ENCODE data around the gene CHRM1.

CHRM1 gene

DNA sequence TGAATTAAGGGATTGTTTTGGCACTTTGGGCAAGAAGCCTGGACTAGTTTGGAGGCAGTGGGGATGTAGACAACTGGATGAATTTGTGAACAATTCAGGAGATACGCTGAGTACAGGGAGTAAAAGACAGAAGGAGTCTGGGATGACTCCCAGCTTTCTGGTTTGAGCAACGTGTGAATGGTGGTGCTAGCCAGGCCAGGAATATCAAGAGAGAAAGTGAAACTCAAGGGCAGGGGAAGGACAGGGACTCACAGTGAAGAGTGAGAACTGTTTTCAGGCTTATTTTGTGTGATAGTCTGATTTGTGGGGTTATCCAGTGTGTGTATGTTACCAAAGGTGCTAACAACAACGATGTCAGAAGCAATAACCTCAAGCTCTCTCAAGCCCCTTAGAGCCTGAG lies 15.9 kb downstream of the CHRM1 start:
- DNase-seq (ENCODE audit: low read depth), result peak; percentile 19

GRCh38 chr11:62902932-62903331 lies 18.2 kb downstream of the CHRM1 start:
- peak; percentile 35 for DNase-seq (ENCODE audit: low read depth)

DNA sequence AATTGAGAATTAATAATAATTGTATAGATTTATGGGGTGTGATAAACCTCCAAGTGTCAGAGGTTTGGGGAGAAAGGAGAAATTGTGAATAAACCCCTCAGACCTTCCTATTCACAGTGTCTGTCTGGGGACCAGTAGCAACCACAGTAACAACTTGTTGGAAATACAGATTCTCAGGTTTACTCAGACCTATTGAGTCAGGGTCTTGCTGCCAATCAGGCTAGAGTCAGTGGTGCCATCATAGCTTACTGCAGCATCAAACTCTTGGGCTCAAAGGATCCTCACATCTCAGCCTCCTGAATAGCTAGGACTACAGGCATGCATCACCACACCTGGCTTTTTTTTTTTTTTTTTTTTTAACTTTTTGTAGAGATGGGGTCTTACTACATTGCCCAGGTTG lies 23.1 kb downstream of the CHRM1 start:
- no peak for DNase-seq (ENCODE audit: low read depth)

DNA sequence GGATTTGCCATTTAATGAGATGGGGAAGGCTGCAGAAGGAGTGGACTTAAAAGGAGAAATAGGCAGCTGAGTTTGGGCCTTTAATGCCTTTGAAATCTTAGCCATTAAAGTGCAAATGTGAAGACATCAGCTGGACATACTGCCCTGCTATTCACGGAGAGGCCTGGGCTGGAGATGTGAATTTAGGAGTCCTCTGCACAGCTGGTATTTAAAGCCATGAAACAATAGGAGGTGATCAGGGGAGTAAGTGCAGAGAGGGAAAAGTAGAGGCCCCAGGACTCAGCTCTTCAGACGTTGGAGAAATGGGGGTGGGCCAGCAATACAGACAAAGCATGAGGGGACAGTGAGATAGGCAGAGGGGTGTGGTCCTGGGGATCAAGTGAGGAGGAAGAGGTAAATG lies 23.9 kb downstream of the CHRM1 start:
- no peak for DNase-seq (ENCODE audit: low read depth)

GRCh38 chr11:62896049-62896448 lies 25.1 kb downstream of the CHRM1 start:
- no peak for DNase-seq (ENCODE audit: low read depth)

DNA sequence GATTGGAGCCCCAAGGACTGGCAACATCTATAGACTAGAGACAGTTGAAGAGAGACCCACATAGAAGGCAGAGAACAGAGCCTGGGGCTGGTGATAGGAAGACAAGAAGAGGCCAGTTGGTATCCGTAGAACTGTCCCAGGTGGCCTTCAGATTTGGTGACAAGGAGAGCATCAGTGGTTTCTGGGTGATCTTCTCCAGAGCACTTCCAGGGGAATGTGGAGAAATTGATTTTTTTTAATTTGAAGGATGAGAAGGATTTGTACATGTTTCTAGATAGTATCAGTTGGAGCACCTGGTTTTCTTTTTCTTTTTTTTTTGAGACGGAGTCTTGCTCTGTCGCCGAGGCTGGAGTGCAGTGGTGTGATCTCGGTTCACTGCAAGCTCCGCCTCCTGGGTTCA lies 25.7 kb downstream of the CHRM1 start:
- DNase-seq (ENCODE audit: low read depth), result no peak

DNA sequence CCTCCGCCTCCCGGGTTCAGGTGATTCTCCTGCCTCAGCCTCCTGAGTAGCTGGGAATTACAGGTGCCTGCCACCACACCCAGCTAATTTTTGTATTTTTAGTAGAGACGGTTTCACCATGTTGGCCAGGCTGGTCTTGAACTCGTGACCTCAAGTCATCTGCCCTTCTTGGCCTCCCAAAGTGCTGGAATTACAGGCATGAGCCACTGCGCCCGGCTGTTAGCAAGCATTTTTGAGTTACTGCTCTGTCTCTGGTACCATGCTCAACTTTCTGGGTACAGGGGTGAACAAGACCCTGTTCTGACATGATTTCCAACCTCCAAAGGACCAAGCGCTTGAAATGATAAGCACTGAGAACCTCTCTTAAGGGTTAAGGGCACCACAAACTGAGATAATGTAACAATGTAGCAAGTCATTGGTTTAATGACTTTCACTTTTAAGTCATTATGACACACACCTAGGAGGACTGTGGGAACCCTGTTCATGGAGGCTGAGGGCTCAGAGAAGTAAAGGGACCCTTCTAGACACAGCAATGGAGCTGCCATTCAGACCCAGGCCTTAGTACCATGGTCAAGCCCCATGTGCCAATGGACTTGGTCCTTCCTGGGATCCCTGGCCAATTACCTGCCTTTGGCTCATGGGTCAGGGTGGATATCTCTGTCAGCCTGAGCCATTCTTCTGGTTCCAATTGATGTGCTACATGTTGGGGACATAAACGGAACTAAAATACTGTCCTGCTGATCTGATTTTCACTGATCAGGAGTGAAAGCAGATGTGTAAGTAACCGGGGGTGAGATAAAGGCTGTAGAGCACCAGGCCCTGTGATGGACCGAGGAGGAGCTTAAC lies 28.9 kb downstream of the CHRM1 start:
- no peak for DNase-seq (ENCODE audit: low read depth)

- DNase-seq (ENCODE audit: low read depth), result peak; percentile 71
Measured at GRCh38 chr11:62889484-62890437, 31.4 kb downstream of the CHRM1 start.

DNA sequence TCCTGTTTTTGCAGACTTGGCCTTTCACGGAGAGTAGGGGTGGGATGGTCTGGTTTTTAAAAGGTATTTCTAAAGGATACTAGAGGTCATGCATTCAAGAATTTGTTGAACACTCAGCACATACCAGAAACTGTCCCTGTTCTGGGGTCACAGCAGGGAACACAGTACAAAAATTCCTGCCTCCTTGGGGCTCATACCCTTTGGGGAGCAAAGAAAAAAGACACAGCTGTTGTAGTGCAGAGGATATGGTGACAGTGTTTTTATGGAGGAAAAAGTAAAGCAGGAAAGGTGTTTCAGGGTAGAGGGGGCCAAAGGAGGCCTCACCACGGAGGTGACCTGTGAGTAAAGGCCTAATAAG lies 32.1 kb downstream of the CHRM1 start:
- DNase-seq (ENCODE audit: low read depth), result no peak

- no peak for DNase-seq (ENCODE audit: low read depth)
Measured at GRCh38 chr11:62888406-62888805, 32.8 kb downstream of the CHRM1 start.

GRCh38 chr11:62885137-62885750 lies 35.9 kb downstream of the CHRM1 start:
- no peak for DNase-seq (ENCODE audit: low read depth)

DNA sequence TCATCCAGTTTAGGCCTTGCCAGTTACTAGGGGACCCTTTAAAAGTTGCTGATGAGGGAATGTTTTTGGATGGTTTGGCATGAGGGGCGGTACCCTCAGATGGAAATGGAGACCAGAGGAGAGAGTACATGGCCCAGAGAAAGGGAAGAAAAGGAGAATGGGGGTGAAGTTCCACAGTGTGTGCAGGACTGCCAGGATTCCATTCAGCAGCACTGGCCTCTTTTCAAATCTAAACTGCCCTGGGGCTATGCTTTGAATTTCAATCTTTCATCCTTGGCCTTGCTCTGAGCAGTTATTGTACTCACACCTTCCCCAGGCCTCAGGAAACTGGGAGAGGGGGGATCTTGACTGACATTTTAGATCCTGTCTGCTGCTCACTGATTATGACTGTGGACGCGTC lies 37.5 kb downstream of the CHRM1 start:
- DNase-seq (ENCODE audit: low read depth), result peak; percentile 41

- DNase-seq (ENCODE audit: low read depth), result no peak
Measured at GRCh38 chr11:62882788-62883501, 38.2 kb downstream of the CHRM1 start.

DNA sequence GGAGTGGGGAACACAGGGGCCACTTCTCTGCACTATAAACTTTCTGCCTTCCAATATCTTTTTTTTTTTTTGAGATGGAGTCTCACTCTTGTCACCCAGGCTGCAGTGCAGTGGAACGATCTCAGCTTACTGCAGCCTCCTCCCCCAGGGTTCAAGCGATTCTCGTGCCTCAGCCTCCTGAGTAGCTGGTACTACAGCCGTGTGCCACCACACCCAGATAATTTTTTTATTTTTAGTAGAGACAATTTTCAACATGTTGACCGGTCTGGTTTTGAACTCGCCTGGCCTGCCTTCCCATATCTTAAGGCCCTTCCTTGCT lies 38.8 kb downstream of the CHRM1 start:
- DNase-seq (ENCODE audit: low read depth), result no peak

- DNase-seq (ENCODE audit: low read depth), result peak; percentile 99
Measured at GRCh38 chr11:62881579-62882430, 39.4 kb downstream of the CHRM1 start.

GRCh38 chr11:62880803-62881578 lies 40.2 kb downstream of the CHRM1 start, which contains the start of gene SLC3A2:
SLC3A2 (plus strand) TSS chr11:62880896; CDS start chr11:62881024, 128 bp downstream.
- peak; percentile 90 for DNase-seq (ENCODE audit: low read depth)

GRCh38 chr11:62880231-62880802 lies 40.8 kb downstream of the CHRM1 start:
- peak; percentile 89 for DNase-seq (ENCODE audit: low read depth)

- DNase-seq (ENCODE audit: low read depth), result peak; percentile 34
Measured at GRCh38 chr11:62879235-62879978, 41.8 kb downstream of the CHRM1 start.

- no peak for DNase-seq (ENCODE audit: low read depth)
Measured at GRCh38 chr11:62876712-62877111, 44.5 kb downstream of the CHRM1 start.
